CD14-positive monocyte (primary cell): ENCODE data around the gene CAV1. TPM values are rescaled to one million over a fixed set of nuclear protein-coding genes. Genes with fewer than 3 reads are reported as not detected.
A peak's percentile ranks its signal among the peaks of the same experiment; 100 is the strongest.

Experiments
- DNase-seq, 3 donors: peaks; one replicate each; pipeline ENCODE4 v3.0.0-alpha.2; 2011 to 2022
- H2AFZ ChIP-seq: 2 replicates; pipeline ENCODE4 v1.6.0; 2012; ENCODE audit warnings: mild to moderate bottlenecking, low read depth, low read length, inconsistent platforms; ENCODE audit not compliant: insufficient read depth, poor library complexity, severe bottlenecking
- H3K27ac ChIP-seq, 2 donors: 1 replicate in 1 of 2; 2 replicates in 1 of 2; pipeline ENCODE4 v1.5.1; 2012 to 2013; ENCODE audit warnings: low read length in 2 of 2, control low read depth in 1 of 2, inconsistent platforms in 1 of 2, low read depth in 1 of 2, mild to moderate bottlenecking in 1 of 2
- H3K27me3 ChIP-seq, 2 donors: one replicate each; pipeline versions ENCODE4 v1.6.0 to v1.6.1; 2011 to 2013; ENCODE audit warnings: low read length in 2 of 2; ENCODE audit not compliant: control insufficient read depth in 2 of 2, insufficient read depth in 2 of 2
- H3K36me3 ChIP-seq, 2 donors: replicated peaks in 1 of 2; 1 replicate in 1 of 2; 2 replicates in 1 of 2; pipeline versions ENCODE4 v1.5.1 to v1.6.1; 2012 to 2013; ENCODE audit warnings: low read length in 2 of 2, control low read depth in 1 of 2, inconsistent platforms in 1 of 2, mild to moderate bottlenecking in 1 of 2; ENCODE audit not compliant: insufficient read depth in 2 of 2, control insufficient read depth in 1 of 2
- H3K4me1 ChIP-seq, 2 donors: 1 replicate in 1 of 2; 2 replicates in 1 of 2; pipeline versions ENCODE4 v1.5.1 to v1.6.1; 2012 to 2013; ENCODE audit warnings: low read length in 2 of 2, control low read depth in 1 of 2, inconsistent platforms in 1 of 2, mild to moderate bottlenecking in 1 of 2, moderate library complexity in 1 of 2; ENCODE audit not compliant: insufficient read depth in 2 of 2, control insufficient read depth in 1 of 2
- H3K4me2 ChIP-seq: replicated peaks from 2 replicates; pipeline ENCODE3; 2012; ENCODE audit warnings: low read length, moderate library complexity, mild to moderate bottlenecking; ENCODE audit not compliant: poor library complexity, severe bottlenecking; ENCODE audit errors: extremely low read depth
- H3K4me3 ChIP-seq, 3 experiments: fragments of 200-600 bp in 1 of 3; sonication (generic) in 1 of 3; replicated peaks in 1 of 3; 1 replicate in 2 of 3; 2 replicates in 1 of 3; pipeline ENCODE4 v1.5.1; 2011 to 2013; ENCODE audit warnings: low read length in 3 of 3, mild to moderate bottlenecking in 3 of 3, control low read depth in 2 of 3, low read depth in 2 of 3, inconsistent platforms in 1 of 3, moderate library complexity in 1 of 3
- H3K79me2 ChIP-seq: 2 replicates; pipeline ENCODE4 v1.6.0; 2012; ENCODE audit warnings: mild to moderate bottlenecking, control low read depth, inconsistent platforms, low read length, moderate library complexity; ENCODE audit not compliant: insufficient read depth
- H3K9ac ChIP-seq: 2 replicates; pipeline ENCODE4 v1.6.0; 2017; ENCODE audit warnings: low read length, mild to moderate bottlenecking; ENCODE audit not compliant: insufficient read depth, poor library complexity, severe bottlenecking
- H3K9me3 ChIP-seq, 2 donors: replicated peaks in 1 of 2; 1 replicate in 1 of 2; 2 replicates in 1 of 2; pipeline versions ENCODE4 v1.5.1 to v1.6.1; 2012 to 2013; ENCODE audit warnings: low read length in 2 of 2, control low read depth in 1 of 2; ENCODE audit not compliant: control insufficient read depth in 1 of 2, insufficient read depth in 1 of 2
- H4K20me1 ChIP-seq: 2 replicates; pipeline ENCODE4 v1.6.0; 2012; ENCODE audit warnings: mild to moderate bottlenecking, low read length, control low read depth, moderate library complexity; ENCODE audit not compliant: insufficient read depth
- H3K27ac Mint-ChIP-seq, 7 donors: one replicate each; pipeline ENCODE4 v1.8.0; 2020; ENCODE audit warnings: mild to moderate bottlenecking in 7 of 7, mixed read lengths in 7 of 7, moderate library complexity in 6 of 7, inconsistent platforms in 2 of 7
- H3K27me3 Mint-ChIP-seq, 3 donors: one replicate each; pipeline ENCODE4 v1.8.0; 2021 to 2022; ENCODE audit warnings: low read depth in 3 of 3, mild to moderate bottlenecking in 3 of 3, mixed read lengths in 3 of 3, moderate library complexity in 3 of 3, inconsistent platforms in 1 of 3
- H3K36me3 Mint-ChIP-seq, 2 donors: one replicate each; pipeline ENCODE4 v1.8.0; 2020; ENCODE audit warnings: mixed read lengths in 2 of 2, inconsistent platforms in 1 of 2, mild to moderate bottlenecking in 1 of 2
- H3K4me1 Mint-ChIP-seq: one replicate; pipeline ENCODE4 v1.8.0; 2020; ENCODE audit warnings: mild to moderate bottlenecking, mixed read lengths
- H3K4me3 Mint-ChIP-seq, 2 donors: one replicate each; pipeline ENCODE4 v1.8.0; 2020; ENCODE audit warnings: mild to moderate bottlenecking in 2 of 2, mixed read lengths in 2 of 2, moderate library complexity in 1 of 2
- H3K9me3 Mint-ChIP-seq, 7 donors: one replicate each; pipeline ENCODE4 v1.8.0; 2020 to 2022; ENCODE audit warnings: mixed read lengths in 7 of 7, mild to moderate bottlenecking in 6 of 7, moderate library complexity in 6 of 7, inconsistent platforms in 2 of 7
- CTCF ChIP-seq: fragments of 200-600 bp; IDR thresholded peaks from one replicate; pipeline ENCODE4 v1.8.0; 2022; ENCODE audit warnings: antibody characterized with exemption, mild to moderate bottlenecking
- WGBS: methylation state at CpG from one replicate; pipeline ENCODE4 v1.1.5; 2013; ENCODE audit warnings: missing lambda C conversion rate; ENCODE audit not compliant: insufficient coverage; 5-methylcytosine and 5-hydroxymethylcytosine counted together
- intact Hi-C, 2 donors: fragments of 100-400 bp; cut with micrococcal nuclease; formaldehyde crosslinking; loops; one replicate each; pipeline versions ENCODE4 v1.15.0 to v1.15.1; 2023
- polyA plus RNA-seq, 3 donors: library from polyadenylated mRNA; depleted of rRNA in 1 of 3; unstranded in 2 of 3; stranded (reverse) in 1 of 3; fragments of 300-500 nt in 2 of 3; fragments of >200 nt in 1 of 3; fragmentation: Illumina TruSeq in 2 of 3; gene quantifications; 1 replicate in 2 of 3; 2 replicates in 1 of 3; pipeline ENCODE4 v1.2.3, GENCODE V29; 2012 to 2021

Gene CAV1
- polyA plus RNA-seq, 3 donors = not detected

GRCh38 chr7:116524221-116524608, 621 bp upstream of the CAV1 start:
- Mint-ChIP-seq H3K9me3 (peaks cover 0 to 12% (median 10%) of the 10 kb centered on the region in 7 donors), H3K36me3 (peaks cover 2 to 7% of the 10 kb centered on the region in 2 donors), H3K4me3 (peak overlapping the region in 1 of 2 donors; percentile 68), H3K4me1 (peaks cover 23% of the 10 kb centered on the region), H3K27me3 (peaks cover 59 to 65% (median 63%) of the 10 kb centered on the region in 3 donors), H3K27ac (no peak overlapping the region)
- intact Hi-C loops = no loop called here
- no peak for DNase-seq
- H3K4me1 ChIP-seq = peaks cover 22 to 26% of the 10 kb centered on the region in 2 donors
- H4K20me1 ChIP-seq = no peaks in the 10 kb centered on the region
- no peak overlapping the region for H3K4me2 ChIP-seq
- no peak overlapping the region for H3K4me3 ChIP-seq
- no peaks in the 10 kb centered on the region for H3K36me3 ChIP-seq
- no peak for TF ChIP-seq CTCF
- WGBS = no CpG with 5 or more reads among the region's 10 CpGs
- peaks cover 3 to 13% of the 10 kb centered on the region in 2 donors for H3K9me3 ChIP-seq
- H2AFZ ChIP-seq = no peak overlapping the region
- H3K9ac ChIP-seq = no peak overlapping the region
- no peak overlapping the region for H3K27ac ChIP-seq
- H3K27me3 ChIP-seq = peaks cover 51 to 61% of the 10 kb centered on the region in 2 donors
- no peaks in the 10 kb centered on the region for H3K79me2 ChIP-seq

- Mint-ChIP-seq H3K4me3 (peak overlapping the region; percentile 89 to 96), H3K4me1 (peaks cover 26% of the 10 kb centered on the region), H3K9me3 (peaks cover 0 to 12% (median 10%) of the 10 kb centered on the region in 7 donors), H3K27ac (peak overlapping the region in 3 of 7 donors; percentile 55 to 69 (median 68)), H3K27me3 (peaks cover 57 to 63% (median 59%) of the 10 kb centered on the region in 3 donors), H3K36me3 (peaks cover 2 to 7% of the 10 kb centered on the region in 2 donors)
- Histone ChIP-seq H3K27ac (no peak overlapping the region), H4K20me1 (no peaks in the 10 kb centered on the region), H3K4me1 (peaks cover 22 to 26% of the 10 kb centered on the region in 2 donors), H3K4me3 (peak overlapping the region; percentile 32 to 75 (median 43)), H3K9me3 (peaks cover 3 to 13% of the 10 kb centered on the region in 2 donors), H3K27me3 (peaks cover 49 to 61% of the 10 kb centered on the region in 2 donors), H3K36me3 (no peaks in the 10 kb centered on the region), H3K9ac (no peak overlapping the region), H2AFZ (peak overlapping the region; percentile 85), H3K79me2 (no peaks in the 10 kb centered on the region), H3K4me2 (peak overlapping the region; percentile 79)
- DNase-seq = peak in 1 of 3 donors; percentile 8
- WGBS = under 1% methylated on average over 31 of the region's 36 CpGs
- intact Hi-C loops = no loop called here
- TF ChIP-seq CTCF = no peak
Measured at GRCh38 chr7:116525298-116525912, 569 bp downstream of the CAV1 start.
